Calu3 (cell line): Measurements from ENCODE around the gene SYDE2. TPM values are rescaled to one million over a fixed set of nuclear protein-coding genes. Genes with fewer than 3 reads are reported as not detected.
A peak's percentile ranks its signal among the peaks of the same experiment; 100 is the strongest.

Source experiments
- BruUV-seq: library from RNA; stranded (reverse); fragments of 400-500 nt; replicated peaks from 2 replicates; lab custom pipeline; 2021; lab: Mats Ljungman, UMichigan
- CTCF ChIA-PET: fragments of 300-600 bp; sonication (Branson Sonifier 250); formaldehyde crosslinking; loops from one replicate; lab custom pipeline; 2022; ENCODE audit warnings: antibody characterized with exemption; lab: Charles Lee
- DNase-seq: peaks from one replicate; pipeline ENCODE4 v3.0.0; 2022
- H3K27ac Mint-ChIP-seq: one replicate; pipeline ENCODE4 v1.8.0; 2022; ENCODE audit warnings: mixed read lengths; ENCODE audit not compliant: unreplicated experiment
- H3K27me3 Mint-ChIP-seq: one replicate; pipeline ENCODE4 v1.8.0; 2022; ENCODE audit warnings: mixed read lengths; ENCODE audit not compliant: unreplicated experiment
- H3K36me3 Mint-ChIP-seq: one replicate; pipeline ENCODE4 v1.8.0; 2022; ENCODE audit warnings: mild to moderate bottlenecking, moderate library complexity, mixed read lengths; ENCODE audit not compliant: insufficient read depth, unreplicated experiment
- H3K4me1 Mint-ChIP-seq: one replicate; pipeline ENCODE4 v1.8.0; 2022; ENCODE audit warnings: mild to moderate bottlenecking, low read depth, mixed read lengths; ENCODE audit not compliant: unreplicated experiment
- H3K4me3 Mint-ChIP-seq: one replicate; pipeline ENCODE4 v1.8.0; 2022; ENCODE audit warnings: mild to moderate bottlenecking, low read depth, moderate library complexity, mixed read lengths; ENCODE audit not compliant: unreplicated experiment
- H3K9me3 Mint-ChIP-seq: one replicate; pipeline ENCODE4 v1.8.0; 2022; ENCODE audit warnings: low read depth, mixed read lengths; ENCODE audit not compliant: unreplicated experiment
- CTCF ChIP-seq: fragments of 200-600 bp; IDR thresholded peaks from one replicate; pipeline ENCODE4 v1.8.0; 2022; ENCODE audit warnings: antibody characterized with exemption; ENCODE audit not compliant: unreplicated experiment
- intact Hi-C: fragments of 100-400 bp; cut with micrococcal nuclease; formaldehyde crosslinking; loops from one replicate; pipeline ENCODE4 v1.10.0; 2022; ENCODE audit not compliant: unreplicated experiment
- total RNA-seq: library from RNA; stranded (reverse); gene quantifications from 2 replicates; pipeline ENCODE4 v1.2.3, GENCODE V29; 2022

SYDE2 gene
- total RNA-seq, 1 experiment from 2014 or later: 10.4 TPM

GRCh38 chr1:85137660-85138059 lies 63.2 kb downstream of the SYDE2 start:
- DNase-seq: peak; percentile 76
- Mint-ChIP-seq H3K27ac (peak overlapping the region; percentile 40), H3K4me3 (no peak overlapping the region), H3K9me3 (no peaks in the 10 kb centered on the region), H3K4me1 (no peaks in the 10 kb centered on the region), H3K36me3 (no peaks in the 10 kb centered on the region), H3K27me3 (no peaks in the 10 kb centered on the region)
- intact Hi-C loops: no loop called here
- no peak for TF ChIP-seq CTCF
- CTCF ChIA-PET: interaction anchor here (1.2 to 1.7 kb wide), 2 partner anchors 102 to 193 kb away, joined by 4 to 5 read pairs; no protein-coding TSS in a partner anchor
- BruUV-seq: no TSS peak

- intact Hi-C loops: no loop called here
- BruUV-seq: no TSS peak
- TF ChIP-seq CTCF: no peak
- no peaks in the 10 kb centered on the region for H3K4me1 Mint-ChIP-seq
- no peaks in the 10 kb centered on the region for H3K27me3 Mint-ChIP-seq
- CTCF ChIA-PET: no interaction called here
- H3K4me3 Mint-ChIP-seq: no peak overlapping the region
- no peak for DNase-seq
- H3K9me3 Mint-ChIP-seq: no peaks in the 10 kb centered on the region
- H3K36me3 Mint-ChIP-seq: no peaks in the 10 kb centered on the region
- H3K27ac Mint-ChIP-seq: no peak overlapping the region
Observed at GRCh38 chr1:85135392-85135798, 65.4 kb downstream of the SYDE2 start.

GRCh38 chr1:85134583-85135391 lies 66.0 kb downstream of the SYDE2 start:
- Mint-ChIP-seq H3K9me3 (no peaks in the 10 kb centered on the region), H3K4me3 (no peak overlapping the region), H3K27ac (no peak overlapping the region), H3K36me3 (no peaks in the 10 kb centered on the region), H3K4me1 (no peaks in the 10 kb centered on the region), H3K27me3 (no peaks in the 10 kb centered on the region)
- DNase-seq: no peak
- CTCF ChIA-PET: interaction anchor here (0.5 kb wide), 1 partner anchor 773 kb away, joined by 11 read pairs; no protein-coding TSS in a partner anchor
- TF ChIP-seq CTCF: no peak
- BruUV-seq: no TSS peak
- intact Hi-C loops: no loop called here

GRCh38 chr1:85133565-85134159 lies 67.2 kb downstream of the SYDE2 start:
- Mint-ChIP-seq H3K27me3 (no peaks in the 10 kb centered on the region), H3K36me3 (no peaks in the 10 kb centered on the region), H3K9me3 (no peaks in the 10 kb centered on the region), H3K27ac (no peak overlapping the region), H3K4me1 (no peaks in the 10 kb centered on the region), H3K4me3 (no peak overlapping the region)
- intact Hi-C loops: no loop called here
- no peak for TF ChIP-seq CTCF
- no peak for DNase-seq
- no TSS peak for BruUV-seq
- CTCF ChIA-PET: interaction anchor here (0.5 to 0.7 kb wide), 2 partner anchors 23 to 774 kb away, joined by 4 to 11 read pairs; no protein-coding TSS in a partner anchor
